GM12892 (cell line): Measurements from ENCODE around the gene STK11IP.

Experiments used
- DNase-seq: peaks from one replicate; pipeline ENCODE4 v3.0.0; 2011; ENCODE audit not compliant: insufficient read length
- FAIRE-seq: peaks from 2 replicates; lab custom pipeline; 2011; peaks lifted over from hg19 to GRCh38; lab: Jason Lieb, UNC
- POLR2A ChIP-seq: IDR thresholded peaks from 2 replicates; pipeline ENCODE4 v1.6.1; 2011; ENCODE audit warnings: low read depth, low read length, control low read depth
- POLR2AphosphoS5 ChIP-seq: IDR thresholded peaks from 2 replicates; pipeline ENCODE4 v1.6.1; 2011; ENCODE audit warnings: low read depth, low read length, control low read depth
- TAF1 ChIP-seq: IDR thresholded peaks from 2 replicates; pipeline ENCODE4 v1.6.1; 2011; ENCODE audit warnings: low read depth, mild to moderate bottlenecking, control low read depth, low read length, borderline replicate concordance

Gene STK11IP

DNA sequence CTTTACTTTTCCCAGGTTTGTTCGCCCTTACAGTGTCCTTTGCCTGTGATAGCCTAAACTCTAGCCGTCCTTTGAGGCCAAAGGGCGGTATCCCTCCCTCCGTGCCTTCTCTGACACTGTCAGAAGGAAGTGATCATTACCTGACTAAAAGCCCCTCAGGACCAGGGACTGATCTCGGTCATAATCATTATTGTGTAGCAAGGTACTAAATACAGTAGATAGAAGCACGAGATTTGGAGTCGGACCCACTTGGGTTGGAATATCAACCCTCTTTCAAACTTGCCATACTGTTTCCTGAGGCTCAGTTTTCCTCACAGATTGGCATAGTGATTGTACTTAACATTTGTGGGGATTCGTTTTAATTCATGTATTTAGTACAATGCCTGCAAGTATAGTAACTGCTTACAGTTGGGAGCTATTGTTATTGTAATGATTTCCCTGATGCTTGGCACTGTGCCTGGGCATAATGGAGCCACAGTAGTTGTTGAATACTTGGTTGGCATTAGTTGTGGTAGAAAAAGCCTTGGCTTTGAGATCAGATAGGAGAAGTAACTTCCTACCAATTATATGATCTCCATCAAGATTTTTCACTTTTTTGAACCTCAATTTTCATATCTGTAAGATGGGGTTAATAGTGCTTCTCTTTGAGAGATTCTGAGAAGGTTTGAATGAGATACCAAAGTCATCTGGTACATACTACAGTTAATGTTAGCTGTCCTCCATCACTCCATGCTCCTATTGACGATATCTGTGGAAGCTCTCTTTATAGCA lies 836 bp downstream of the STK11IP start:
- TF ChIP-seq POLR2AphosphoS5 (no peak), POLR2A (no peak), TAF1 (no peak)
- DNase-seq, result no peak
- FAIRE-seq, result no peak

DNA sequence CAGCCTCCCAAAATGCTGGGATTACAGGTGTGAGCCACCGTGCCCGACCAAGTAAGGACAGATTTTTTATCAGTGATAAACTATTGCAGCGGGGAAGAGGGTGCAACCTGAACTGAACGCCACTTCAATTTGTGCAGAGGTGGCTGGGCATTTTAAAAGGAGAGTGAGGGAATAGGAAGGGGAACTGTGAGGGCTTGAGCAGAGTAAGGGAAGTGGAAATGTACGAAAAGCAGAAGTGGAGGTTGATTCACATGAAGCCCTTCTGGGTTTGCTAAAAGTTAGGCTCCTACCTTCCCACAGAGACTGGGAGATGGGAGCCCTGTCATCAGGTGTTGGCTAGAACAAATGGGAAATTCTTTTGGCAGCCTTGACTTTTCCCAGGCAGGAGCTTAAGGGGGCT lies 6.1 kb downstream of the STK11IP start:
- TF ChIP-seq POLR2A (no peak), POLR2AphosphoS5 (no peak), TAF1 (no peak)
- no peak for FAIRE-seq
- no peak for DNase-seq

DNA sequence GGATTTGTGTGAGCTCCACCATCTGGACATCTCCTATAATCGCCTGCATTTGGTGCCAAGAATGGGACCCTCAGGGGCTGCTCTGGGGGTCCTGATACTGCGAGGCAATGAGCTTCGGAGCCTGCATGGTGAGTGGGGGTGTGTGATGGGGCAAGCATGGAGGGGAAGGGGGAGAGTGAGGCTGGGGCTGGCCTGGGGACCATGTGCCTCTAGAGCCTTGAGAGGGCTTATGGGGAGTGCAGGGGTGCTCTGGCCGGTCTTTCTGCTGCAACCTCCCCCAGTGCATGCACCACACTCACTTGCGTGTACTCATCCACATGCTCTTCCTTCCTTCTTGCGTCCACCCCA lies 7.9 kb downstream of the STK11IP start:
- no peak for TF ChIP-seq POLR2AphosphoS5
- TF ChIP-seq TAF1, result no peak
- no peak for TF ChIP-seq POLR2A
- FAIRE-seq (no peak), DNase-seq (no peak)

DNA sequence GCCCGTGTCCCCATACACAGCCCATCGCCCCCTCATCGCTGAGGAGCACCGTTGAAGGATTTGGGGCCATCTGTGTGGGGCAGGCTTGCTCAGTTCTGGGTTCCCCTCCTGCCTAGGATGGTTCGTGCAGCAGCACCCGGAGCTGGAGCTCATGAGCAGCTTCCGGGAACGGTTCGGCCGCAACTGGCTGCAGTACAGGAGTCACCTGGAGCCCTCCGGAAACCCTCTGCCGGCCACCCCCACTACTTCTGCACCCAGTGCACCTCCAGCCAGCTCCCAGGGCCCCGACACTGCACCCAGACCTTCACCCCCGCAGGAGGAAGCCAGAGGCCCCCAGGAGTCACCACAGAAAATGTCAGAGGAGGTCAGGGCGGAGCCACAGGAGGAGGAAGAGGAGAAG lies 10.3 kb downstream of the STK11IP start:
- TF ChIP-seq TAF1 (no peak), POLR2A (no peak), POLR2AphosphoS5 (no peak)
- DNase-seq (no peak), FAIRE-seq (no peak)

DNA sequence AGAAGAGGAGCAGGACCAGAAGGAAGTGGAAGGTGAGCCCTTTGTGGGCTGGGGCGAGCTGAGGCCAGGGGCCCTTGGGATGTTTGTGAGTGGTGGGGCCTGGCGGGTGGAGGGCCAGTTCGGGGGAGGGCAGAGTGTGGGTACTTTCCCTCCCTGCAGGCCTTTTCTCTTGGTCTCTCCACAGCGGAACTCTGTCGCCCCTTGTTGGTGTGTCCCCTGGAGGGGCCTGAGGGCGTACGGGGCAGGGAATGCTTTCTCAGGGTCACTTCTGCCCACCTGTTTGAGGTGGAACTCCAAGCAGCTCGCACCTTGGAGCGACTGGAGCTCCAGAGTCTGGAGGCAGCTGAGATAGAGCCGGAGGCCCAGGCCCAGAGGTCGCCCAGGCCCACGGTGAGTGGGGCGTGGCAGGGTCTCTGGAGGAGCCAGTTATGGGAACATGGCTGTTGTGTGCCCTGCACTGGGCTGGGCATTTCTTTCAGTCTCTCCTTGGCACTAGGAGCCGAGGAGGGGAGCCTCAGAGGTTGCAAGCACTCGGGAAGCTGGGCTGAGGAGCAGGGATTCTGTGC lies 10.8 kb downstream of the STK11IP start:
- DNase-seq (no peak), FAIRE-seq (no peak)
- TF ChIP-seq TAF1 (no peak), POLR2A (no peak), POLR2AphosphoS5 (no peak)

DNA sequence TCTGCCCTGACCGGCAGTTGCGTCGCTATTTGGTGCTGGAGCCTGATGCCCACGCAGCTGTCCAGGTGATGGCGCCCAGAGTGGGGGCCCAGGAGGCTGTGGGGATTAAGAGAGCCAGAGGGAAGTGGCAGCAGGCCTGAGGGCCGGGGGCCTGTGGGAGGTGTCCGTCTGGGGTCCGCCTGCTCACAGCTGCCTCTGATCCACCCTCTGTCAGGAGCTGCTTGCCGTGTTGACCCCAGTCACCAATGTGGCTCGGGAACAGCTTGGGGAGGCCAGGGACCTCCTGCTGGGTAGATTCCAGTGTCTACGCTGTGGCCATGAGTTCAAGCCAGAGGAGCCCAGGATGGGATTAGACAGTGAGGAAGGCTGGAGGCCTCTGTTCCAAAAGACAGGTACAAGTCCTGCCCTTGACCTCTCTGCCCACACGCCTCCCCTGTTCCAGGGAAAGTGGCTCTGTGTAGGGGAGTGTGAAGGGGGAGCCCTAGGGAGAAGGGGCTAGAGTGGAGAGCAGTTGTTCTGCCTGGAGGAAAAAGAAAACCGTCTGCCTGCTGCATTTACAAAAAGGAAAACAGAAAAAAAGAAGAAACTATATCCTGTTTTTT lies 11.6 kb downstream of the STK11IP start:
- DNase-seq (no peak), FAIRE-seq (no peak)
- TF ChIP-seq POLR2A (no peak), POLR2AphosphoS5 (no peak), TAF1 (no peak)

DNA sequence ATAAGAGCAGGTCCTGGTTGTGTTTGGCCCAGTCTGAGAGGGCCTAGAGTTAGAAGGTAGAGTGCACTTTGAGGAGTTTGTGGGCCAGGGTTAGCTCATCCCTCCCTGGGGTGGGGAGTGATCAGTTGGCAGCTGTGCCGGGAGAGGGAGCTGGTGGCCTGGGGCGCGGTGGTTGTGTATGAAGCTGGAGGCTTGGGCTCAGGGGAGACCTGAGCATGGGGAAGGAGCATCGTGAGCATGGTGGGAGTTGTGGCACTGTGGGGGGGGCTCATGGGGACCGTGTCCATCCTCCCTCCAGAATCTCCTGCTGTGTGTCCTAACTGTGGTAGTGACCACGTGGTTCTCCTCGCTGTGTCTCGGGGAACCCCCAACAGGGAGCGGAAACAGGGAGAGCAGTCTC lies 13.6 kb downstream of the STK11IP start:
- no peak for FAIRE-seq
- TF ChIP-seq POLR2A, result no peak
- TF ChIP-seq TAF1, result no peak
- TF ChIP-seq POLR2AphosphoS5, result no peak

DNA sequence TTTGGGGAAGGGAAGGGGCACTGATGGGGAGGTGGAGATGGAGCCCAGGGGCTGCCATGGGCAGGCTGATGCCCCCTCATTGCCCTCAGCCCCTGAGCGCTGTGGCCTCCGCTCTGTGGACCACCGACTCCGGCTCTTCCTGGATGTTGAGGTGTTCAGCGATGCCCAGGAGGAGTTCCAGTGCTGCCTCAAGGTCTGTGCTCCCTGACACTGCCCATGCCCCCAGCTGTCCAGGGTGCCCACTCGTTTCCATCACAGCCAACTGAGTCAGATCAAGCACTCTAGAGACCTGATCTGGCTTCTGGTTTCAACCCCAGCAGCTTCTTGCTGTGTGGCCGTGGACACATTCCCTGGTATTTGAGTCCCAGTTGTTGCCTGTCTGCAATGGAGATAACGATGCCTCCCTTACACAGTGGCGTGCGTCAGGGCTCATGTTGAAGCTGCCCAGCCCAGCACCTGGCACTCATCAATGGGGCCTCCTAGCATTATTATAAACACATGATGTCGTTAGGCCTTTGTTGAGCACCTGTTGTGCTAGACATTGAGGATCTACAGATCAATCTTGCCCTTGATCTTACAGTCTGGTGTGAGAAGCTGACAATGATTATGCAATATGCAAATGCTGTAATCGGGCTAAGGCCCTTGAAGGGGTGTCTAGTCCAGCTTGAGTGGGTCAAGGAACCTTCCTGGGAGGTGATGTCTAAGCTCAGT lies 14.4 kb downstream of the STK11IP start:
- TF ChIP-seq POLR2A, result no peak
- TF ChIP-seq TAF1, result no peak
- TF ChIP-seq POLR2AphosphoS5, result no peak
- DNase-seq, result no peak
- FAIRE-seq, result no peak

More for the DNA sequence above, 13.6 kb downstream of the STK11IP start:
- no peak for DNase-seq

DNA sequence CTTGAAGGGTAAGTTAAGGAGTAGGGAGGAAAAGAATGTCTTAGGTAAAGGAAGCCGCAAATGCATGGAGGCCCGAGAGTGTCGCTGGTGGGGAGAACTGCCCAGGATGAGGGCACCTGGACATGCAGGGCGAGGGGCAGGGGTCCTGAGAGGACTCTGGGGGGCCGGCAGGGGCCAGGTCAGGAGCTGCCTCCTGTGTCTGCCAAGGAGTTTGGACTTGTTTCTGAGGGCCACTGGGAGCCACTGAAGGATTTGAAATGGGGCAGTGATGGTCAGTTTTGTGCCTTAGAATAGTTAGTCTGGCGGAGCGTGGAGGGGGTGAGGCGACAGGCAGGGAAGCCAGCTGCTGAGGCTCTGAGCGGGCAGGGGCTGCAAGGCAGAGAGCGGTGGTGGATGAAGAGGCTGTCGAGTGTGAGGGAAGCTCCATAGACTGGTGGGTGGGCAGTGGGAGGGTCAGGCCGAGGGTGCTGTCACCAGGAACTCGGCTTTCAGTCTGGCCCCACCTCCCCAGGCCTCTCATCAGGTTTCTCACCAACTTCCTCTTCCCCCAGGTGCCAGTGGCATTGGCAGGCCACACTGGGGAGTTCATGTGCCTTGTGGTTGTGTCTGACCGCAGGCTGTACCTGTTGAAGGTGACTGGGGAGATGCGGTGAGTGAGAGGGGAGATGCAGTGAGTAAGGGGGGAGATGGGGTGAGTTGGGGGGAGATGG lies 15.1 kb downstream of the STK11IP start:
- FAIRE-seq (no peak), DNase-seq (no peak)
- no peak for TF ChIP-seq POLR2A
- no peak for TF ChIP-seq TAF1
- TF ChIP-seq POLR2AphosphoS5, result no peak

DNA sequence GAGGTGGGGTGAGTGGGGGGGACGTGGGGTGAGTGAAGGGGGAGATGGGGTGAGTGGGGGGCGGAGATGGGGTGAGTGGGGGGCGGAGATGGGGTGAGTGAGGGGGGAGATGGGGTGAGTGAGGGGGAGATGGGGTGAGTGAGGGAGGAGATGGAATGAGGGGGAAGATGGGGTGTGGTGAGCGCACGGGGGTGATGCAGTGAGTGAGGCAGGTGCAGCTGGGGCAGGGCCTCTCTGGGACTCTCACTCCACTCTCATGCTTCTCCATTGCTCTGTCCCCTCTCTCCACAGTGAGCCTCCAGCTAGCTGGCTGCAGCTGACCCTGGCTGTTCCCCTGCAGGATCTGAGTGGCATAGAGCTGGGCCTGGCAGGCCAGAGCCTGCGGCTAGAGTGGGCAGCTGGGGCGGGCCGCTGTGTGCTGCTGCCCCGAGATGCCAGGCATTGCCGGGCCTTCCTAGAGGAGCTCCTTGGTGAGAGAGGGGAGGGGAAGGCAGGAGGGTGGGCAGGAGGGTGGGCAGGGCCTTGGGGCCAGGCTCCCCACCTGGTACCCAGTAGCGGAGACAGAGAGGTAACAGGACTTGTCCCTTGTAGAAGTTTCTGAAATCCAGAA lies 15.9 kb downstream of the STK11IP start:
- FAIRE-seq (no peak), DNase-seq (no peak)
- no peak for TF ChIP-seq TAF1
- no peak for TF ChIP-seq POLR2A
- no peak for TF ChIP-seq POLR2AphosphoS5
